NT2/D1 (cell line): ENCODE data around the gene PBXIP1.
"Not testable (repeated sequence)": the region's sequence is repeated elsewhere in the genome, so short reads cannot be mapped to it uniquely, and the experiment has no call there.

Source experiments
- DNase-seq: peaks from one replicate; pipeline ENCODE4 v3.0.0-alpha.2; 2011; ENCODE audit warnings: low read depth, low spot score
- H3K27me3 ChIP-seq: 2 replicates; pipeline ENCODE4 v1.6.0; 2011; ENCODE audit warnings: mild to moderate bottlenecking; ENCODE audit not compliant: insufficient read length, insufficient read depth
- H3K36me3 ChIP-seq: 2 replicates; pipeline ENCODE4 v1.6.1; 2011; ENCODE audit warnings: mild to moderate bottlenecking, low read length, mixed read lengths; ENCODE audit not compliant: insufficient read depth, insufficient read length
- H3K4me1 ChIP-seq: 2 replicates; pipeline ENCODE4 v1.5.1; 2011; ENCODE audit not compliant: insufficient read depth, insufficient read length
- H3K4me3 ChIP-seq: 2 replicates; pipeline ENCODE4 v1.5.1; 2011; ENCODE audit warnings: low read depth; ENCODE audit not compliant: insufficient read length
- H3K9ac ChIP-seq: 2 replicates; pipeline ENCODE4 v1.6.0; 2011; ENCODE audit warnings: low read depth; ENCODE audit not compliant: insufficient read length
- H3K9me3 ChIP-seq: 2 replicates; pipeline ENCODE4 v1.5.1; 2011; ENCODE audit warnings: mild to moderate bottlenecking, low read length; ENCODE audit not compliant: insufficient read depth
- SUZ12 ChIP-seq: IDR thresholded peaks from 2 replicates; pipeline ENCODE4 v1.6.1; 2011; ENCODE audit not compliant: insufficient read length, insufficient read depth; ENCODE audit errors: extremely low read depth
- YY1 ChIP-seq: IDR thresholded peaks from 2 replicates; pipeline ENCODE4 v1.6.1; 2011; ENCODE audit not compliant: insufficient read length, insufficient read depth
- ZNF274 ChIP-seq: IDR thresholded peaks from 2 replicates; pipeline ENCODE4 v1.6.1; 2011; ENCODE audit warnings: mild to moderate bottlenecking, low read depth, low read length

The PBXIP1 gene

GRCh38 chr1:154983776-154984466 lies 28.0 kb upstream of the PBXIP1 start:
- peaks cover 60% of the 10 kb centered on the region for H3K36me3 ChIP-seq
- no peak for TF ChIP-seq YY1
- no peak for TF ChIP-seq ZNF274
- no peak for TF ChIP-seq SUZ12
- H3K4me3 ChIP-seq: peak overlapping the region; percentile 93
- no peaks in the 10 kb centered on the region for H3K27me3 ChIP-seq
- DNase-seq: no peak
- peaks cover 9% of the 10 kb centered on the region for H3K4me1 ChIP-seq
- no peaks in the 10 kb centered on the region for H3K9me3 ChIP-seq
- H3K9ac ChIP-seq: peak overlapping the region; percentile 98

GRCh38 chr1:154982897-154983648 lies 27.2 kb upstream of the PBXIP1 start, which contains the start of gene FLAD1:
TSS of gene FLAD1 (plus strand) at chr1:154983344. CDS start at chr1:154983695, 351 bp downstream.
- TF ChIP-seq YY1 (no peak), SUZ12 (no peak), ZNF274 (no peak)
- peaks cover 3% of the 10 kb centered on the region for H3K4me1 ChIP-seq
- no peaks in the 10 kb centered on the region for H3K9me3 ChIP-seq
- peak; percentile 100 for DNase-seq
- H3K4me3 ChIP-seq: peak within 1 kb of the TSS; percentile 93
- peak within 1 kb of the TSS; percentile 98 for H3K9ac ChIP-seq
- peaks cover 57% of the 10 kb centered on the region for H3K36me3 ChIP-seq
- no peaks in the 10 kb centered on the region for H3K27me3 ChIP-seq

GRCh38 chr1:154982341-154982740 lies 26.4 kb upstream of the PBXIP1 start:
- peaks cover 57% of the 10 kb centered on the region for H3K36me3 ChIP-seq
- no peak for DNase-seq

GRCh38 chr1:154978360-154978759 lies 22.5 kb upstream of the PBXIP1 start:
- H3K4me1 ChIP-seq: peaks cover 3% of the 10 kb centered on the region
- H3K36me3 ChIP-seq: peaks cover 47% of the 10 kb centered on the region
- H3K27me3 ChIP-seq: no peaks in the 10 kb centered on the region
- no peaks in the 10 kb centered on the region for H3K9me3 ChIP-seq
- H3K4me3 ChIP-seq: no peak overlapping the region
- TF ChIP-seq YY1 (no peak), ZNF274 (no peak), SUZ12 (no peak)
- DNase-seq: no peak
- H3K9ac ChIP-seq: no peak overlapping the region

More at GRCh38 chr1:154982341-154982740, 26.4 kb upstream of the PBXIP1 start:
- Histone ChIP-seq H3K9me3 (no peaks in the 10 kb centered on the region), H3K4me3 (peak overlapping the region; percentile 53), H3K9ac (peak overlapping the region; percentile 72), H3K27me3 (no peaks in the 10 kb centered on the region), H3K4me1 (no peaks in the 10 kb centered on the region)
- TF ChIP-seq ZNF274 (no peak), YY1 (no peak), SUZ12 (no peak)

GRCh38 chr1:154977762-154978161 lies 21.9 kb upstream of the PBXIP1 start:
- H3K27me3 ChIP-seq, H3K4me1 ChIP-seq, H3K4me3 ChIP-seq, H3K9me3 ChIP-seq, H3K9ac ChIP-seq, DNase-seq: not testable (repeated sequence)
- H3K36me3 ChIP-seq: peaks cover 47% of the 10 kb centered on the region

GRCh38 chr1:154975409-154976059 lies 19.6 kb upstream of the PBXIP1 start:
- Histone ChIP-seq H3K27me3 (no peaks in the 10 kb centered on the region), H3K4me1 (peaks cover 10% of the 10 kb centered on the region), H3K9me3 (no peaks in the 10 kb centered on the region), H3K4me3 (peak overlapping the region; percentile 66), H3K36me3 (peaks cover 38% of the 10 kb centered on the region), H3K9ac (peak overlapping the region; percentile 86)
- TF ChIP-seq SUZ12 (no peak), ZNF274 (no peak), YY1 (no peak)
- no peak for DNase-seq
